Stimulated activated CD8-positive, alpha-beta memory T cell treated with anti-CD3 and anti-CD28 coated beads, Interleukin-12 subunit alpha, Interleukin-12 subunit beta, amount 100 ng/mL, for 1 hour (primary cell): ENCODE results near the gene DIP2A.
A peak's percentile ranks its signal among the peaks of the same experiment; 100 is the strongest.
"Not testable (repeated sequence)": the region's sequence is repeated elsewhere in the genome, so short reads cannot be mapped to it uniquely, and the experiment has no call there.

ENCODE experiments used
- DNase-seq: peaks from one replicate; pipeline ENCODE4 v3.0.0-alpha.2; 2020; ENCODE audit warnings: low read depth

DIP2A gene

DNA sequence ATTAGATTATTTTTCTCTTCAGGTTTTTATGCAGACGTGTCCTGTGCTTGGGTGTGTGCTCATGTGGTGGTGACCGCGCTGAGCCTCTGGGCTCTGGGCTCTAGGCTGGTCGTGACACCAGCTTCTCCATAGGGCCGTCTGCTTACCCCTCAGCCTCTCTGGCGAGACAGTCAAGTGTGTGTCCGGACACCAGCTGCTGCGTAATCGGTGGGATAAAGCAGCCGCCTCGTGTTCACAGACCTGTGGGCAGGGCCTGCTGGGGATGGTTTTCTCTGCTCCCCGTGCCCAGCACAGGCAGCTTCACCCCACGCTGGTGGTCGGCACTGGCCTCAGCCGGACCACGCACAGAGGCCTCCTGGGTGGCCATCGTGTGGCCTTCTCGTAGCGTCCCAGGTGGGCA is 33.6 kb upstream of the DIP2A start:
- DNase-seq = no peak

DNA sequence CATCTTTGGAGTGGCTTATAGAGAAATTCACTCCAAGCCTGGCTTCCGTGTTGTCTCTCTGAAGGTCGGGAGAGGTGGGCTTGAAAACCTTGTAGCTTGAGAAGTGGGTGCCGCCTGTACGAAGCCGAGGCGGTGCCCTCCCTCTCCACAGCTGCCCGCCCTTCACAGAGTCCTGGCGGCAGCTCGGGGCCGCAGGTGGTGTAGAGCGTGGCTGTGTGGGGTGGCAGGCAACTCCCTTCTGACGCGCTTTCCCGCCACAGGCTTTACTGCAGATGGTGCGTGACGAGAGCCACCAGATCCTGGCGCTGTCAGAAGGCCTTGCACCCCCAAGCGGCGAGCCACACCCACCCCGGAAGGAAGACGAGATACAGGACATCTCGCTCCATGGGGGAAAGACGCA is 33.1 kb upstream of the DIP2A start:
- peak; percentile 50 for DNase-seq

DNA sequence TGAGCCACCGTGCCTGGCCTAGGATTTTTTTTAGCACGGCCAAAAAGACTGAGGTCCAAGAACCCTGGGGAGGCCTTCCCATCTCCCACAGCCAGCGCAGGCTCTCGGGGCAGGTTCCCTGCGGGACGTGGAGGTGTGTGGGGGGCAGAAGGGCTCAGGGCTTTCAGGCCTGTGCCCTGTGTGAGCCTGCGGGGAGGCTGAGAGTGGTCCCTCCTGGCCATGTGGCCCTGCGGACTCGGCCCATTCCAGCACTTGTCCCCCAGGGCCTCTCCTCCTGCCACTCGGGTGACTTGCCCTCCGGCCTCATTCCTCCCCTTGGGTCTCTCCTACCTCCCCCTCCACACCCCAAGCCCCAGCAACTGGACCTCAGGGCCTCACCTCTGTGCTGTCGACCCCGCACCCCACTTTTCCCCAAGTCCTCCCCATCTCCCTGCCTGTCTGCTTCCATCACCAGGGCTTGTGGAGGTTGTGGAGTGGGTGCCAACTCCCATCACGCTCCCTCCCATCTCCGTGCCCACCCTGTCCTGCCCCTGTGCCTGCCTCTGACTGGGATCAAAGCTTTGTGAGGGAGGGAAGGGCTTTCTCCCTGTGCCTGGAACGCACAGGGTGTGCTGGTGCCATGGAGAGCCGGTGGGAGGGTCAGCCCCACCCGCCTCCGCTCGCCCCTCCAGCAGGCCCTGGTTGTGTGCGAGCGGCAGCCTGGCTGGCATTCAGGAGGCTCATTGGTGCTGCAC is 32.2 kb upstream of the DIP2A start:
- DNase-seq = no peak

DNA sequence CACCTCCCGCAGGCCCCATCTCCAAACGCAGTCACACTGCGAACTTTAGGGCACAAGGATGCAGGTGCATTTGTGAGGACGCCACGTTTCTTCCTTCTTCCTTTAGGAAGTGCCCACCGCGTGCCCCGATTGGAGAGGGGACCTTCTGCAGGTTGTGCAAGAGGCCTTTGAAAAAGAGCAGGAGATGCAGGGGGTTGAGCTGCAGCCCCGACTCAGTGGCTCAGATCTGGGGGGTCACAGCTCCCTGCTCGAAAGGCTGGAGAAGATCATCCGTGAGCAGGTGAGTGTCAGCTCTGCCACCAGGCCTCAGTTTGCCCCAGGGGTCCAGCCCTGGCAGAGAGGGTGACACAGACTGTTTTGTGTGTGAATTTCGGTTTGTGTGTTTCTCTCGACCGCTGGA is 31.2 kb upstream of the DIP2A start:
- no peak for DNase-seq

DNA sequence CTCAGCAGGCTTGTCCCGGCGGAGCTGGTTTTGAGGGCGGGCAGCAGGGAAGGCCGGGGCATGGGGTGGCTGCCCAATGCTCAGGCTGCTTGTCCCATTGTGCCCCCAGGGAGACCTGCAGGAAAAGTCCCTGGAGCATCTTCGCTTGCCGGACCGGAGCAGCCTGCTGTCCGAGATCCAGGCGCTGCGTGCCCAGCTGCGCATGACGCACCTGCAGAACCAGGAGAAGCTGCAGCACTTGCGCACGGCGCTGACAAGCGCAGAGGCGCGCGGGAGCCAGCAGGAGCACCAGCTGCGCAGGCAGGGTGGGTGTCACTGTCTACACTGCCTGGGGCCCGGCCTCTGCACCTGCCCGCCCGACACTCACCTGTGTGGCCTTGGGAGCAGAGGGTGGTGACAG is 30.4 kb upstream of the DIP2A start:
- no peak for DNase-seq

DNA sequence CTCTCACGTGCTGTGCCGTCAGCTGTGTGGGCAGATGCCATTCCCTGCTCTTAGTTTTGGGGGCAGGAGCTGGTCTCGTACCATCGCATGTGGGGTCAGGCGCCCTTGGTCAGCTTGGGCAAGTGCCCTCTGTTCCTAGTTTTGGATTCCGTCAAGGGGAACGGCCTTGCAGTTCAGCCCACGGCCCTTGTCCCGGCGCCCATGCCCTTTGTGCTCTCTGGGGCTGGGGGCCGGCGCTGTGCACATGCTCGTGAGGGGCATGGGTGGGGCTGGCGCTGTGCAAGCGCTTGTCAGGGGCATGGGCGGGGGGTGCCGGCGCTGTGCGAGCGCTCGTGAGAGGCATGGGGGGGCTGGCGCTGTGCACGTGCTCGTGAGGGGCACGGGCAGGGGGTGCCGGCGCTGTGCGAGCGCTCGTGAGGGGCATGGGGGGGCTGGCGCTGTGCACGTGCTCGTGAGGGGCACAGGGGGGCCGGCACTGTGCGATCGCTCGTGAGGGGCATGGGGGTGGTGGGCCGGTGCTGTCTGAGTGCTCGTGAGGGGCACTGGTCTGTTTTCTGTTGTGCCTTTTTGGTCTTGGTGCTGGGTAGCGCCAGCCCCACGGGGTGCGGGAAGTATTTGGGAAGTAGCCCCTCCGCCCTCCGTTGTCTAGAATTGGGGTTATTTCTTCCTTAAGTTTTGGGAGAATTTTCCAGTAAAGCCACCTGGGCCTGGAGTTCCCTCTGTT is 29.5 kb upstream of the DIP2A start:
- no peak for DNase-seq

DNA sequence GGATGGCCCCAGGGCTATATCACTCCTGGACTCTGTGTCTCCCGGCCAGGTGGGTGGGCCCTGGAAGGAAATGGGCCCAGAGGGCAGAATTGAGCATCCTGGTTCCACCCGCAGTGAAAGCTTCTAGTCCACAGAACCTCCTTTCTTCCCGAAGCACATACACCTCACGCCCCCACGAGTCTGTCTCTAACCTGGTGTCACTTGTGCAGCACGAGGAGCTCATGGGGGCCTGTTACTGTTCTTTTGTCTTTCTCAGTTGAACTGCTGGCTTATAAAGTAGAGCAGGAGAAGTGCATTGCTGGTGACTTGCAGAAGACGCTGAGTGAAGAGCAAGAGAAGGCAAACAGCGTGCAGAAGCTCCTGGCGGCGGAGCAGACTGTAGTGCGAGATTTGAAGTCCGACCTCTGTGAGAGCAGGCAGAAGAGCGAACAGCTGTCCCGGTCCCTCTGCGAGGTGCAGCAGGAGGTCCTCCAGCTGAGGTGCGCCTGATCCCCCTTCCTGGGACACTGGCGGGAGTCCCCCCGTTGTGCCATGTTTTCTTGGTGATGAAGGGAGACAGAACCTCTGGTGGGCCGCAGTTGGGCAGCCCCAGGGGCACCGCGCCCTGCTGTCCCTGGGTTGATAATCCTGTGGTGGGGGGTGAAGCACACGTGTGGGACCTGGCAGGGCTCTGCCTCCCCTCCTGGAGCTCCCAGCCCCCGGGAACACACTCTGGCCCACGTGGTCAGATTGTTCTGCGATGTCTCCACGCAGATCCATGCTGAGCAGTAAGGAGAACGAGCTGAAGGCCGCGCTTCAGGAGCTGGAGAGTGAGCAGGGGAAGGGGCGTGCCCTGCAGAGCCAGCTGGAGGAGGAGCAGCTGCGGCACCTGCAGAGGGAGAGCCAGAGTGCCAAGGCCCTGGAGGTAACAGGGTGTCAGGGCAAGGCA is 28.7 kb upstream of the DIP2A start:
- DNase-seq = no peak

DNA sequence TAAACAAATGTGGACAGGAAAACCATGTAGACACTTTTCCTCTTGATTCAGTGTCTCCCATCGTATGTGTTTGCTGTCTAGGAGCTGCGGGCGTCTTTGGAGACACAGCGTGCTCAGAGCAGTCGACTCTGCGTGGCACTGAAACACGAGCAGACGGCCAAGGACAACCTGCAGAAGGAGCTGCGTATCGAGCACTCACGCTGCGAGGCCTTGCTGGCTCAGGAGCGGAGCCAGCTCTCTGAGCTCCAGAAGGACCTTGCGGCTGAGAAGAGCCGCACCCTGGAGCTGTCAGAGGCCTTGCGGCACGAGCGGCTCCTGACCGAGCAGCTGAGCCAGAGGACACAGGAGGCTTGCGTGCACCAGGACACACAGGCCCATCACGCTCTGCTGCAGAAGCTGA is 27.2 kb upstream of the DIP2A start:
- DNase-seq = no peak

DNA sequence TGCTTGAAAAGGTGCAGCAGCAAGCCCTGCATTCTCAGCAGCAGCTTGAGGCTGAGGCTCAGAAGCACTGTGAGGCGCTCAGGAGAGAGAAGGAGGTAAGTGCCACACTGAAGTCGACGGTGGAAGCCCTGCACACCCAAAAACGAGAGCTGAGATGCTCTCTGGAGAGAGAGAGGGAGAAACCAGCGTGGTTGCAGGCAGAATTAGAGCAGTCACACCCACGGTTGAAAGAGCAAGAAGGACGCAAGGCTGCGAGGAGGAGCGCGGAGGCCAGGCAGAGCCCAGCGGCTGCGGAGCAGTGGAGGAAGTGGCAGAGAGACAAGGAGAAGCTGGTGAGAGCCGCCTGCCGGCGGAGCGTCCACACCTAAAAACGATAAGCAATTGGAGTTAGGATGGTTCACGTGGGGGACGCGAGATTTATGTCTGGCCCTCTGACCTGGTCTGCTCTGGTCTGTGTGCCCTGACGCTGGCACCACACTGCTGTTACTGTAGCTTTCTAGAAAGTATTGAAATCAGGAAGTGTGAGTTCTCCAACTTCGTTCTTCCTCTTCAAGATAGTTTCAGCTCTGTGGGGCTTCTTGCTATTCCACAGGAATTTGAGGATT is 26.7 kb upstream of the DIP2A start:
- DNase-seq = no peak

DNA sequence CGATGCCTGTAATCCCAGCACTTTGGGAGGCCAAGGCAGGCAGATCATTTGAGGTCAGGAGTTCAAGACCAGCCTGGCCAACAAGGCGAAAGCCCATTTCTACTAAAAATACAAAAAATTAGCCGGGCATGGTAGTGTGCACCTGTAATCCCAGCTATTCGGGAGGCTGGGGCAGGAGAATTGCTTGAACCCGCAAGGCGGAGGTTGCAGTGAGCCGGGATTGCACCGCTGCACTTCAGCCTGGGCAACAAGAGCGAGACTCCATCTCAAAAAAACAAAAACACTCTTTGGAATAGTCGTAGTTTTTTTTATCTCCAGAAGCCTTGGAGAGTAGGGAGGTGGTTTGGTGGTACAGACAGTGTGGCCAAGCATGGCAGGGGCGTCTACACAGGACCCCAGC is 25.6 kb upstream of the DIP2A start:
- not testable (repeated sequence) for DNase-seq

DNA sequence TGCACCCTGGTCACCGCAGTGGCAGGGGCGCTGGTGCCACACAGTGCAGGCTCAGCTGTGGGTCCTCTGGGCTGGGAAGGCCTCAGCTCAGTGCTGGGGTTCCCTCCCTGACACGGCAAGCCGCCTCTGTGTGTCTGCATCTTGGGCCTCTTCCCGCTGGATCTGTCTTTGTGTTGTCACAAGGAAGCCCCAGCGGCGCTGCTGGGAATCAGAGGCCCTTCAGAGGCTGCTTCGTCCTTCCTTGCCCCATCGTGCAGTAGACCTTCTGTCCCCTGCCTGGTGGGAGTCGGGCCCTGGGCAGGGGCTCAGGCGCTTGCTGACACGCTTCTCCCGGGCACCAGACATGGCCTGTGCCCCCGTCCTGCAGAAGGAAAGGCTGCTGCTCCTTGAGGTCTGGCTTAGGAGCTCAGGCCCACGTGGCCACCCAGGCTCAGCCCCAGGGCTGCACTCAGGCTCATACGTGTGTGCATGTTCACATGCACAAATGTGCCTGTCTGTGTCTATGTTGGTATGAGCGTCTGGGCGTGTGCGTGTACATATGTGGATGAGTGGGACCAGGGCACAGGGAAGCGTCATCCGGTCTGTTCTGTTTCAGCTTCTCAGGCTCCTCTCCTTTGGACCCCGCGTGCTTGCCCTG is 24.3 kb upstream of the DIP2A start:
- no peak for DNase-seq

DNA sequence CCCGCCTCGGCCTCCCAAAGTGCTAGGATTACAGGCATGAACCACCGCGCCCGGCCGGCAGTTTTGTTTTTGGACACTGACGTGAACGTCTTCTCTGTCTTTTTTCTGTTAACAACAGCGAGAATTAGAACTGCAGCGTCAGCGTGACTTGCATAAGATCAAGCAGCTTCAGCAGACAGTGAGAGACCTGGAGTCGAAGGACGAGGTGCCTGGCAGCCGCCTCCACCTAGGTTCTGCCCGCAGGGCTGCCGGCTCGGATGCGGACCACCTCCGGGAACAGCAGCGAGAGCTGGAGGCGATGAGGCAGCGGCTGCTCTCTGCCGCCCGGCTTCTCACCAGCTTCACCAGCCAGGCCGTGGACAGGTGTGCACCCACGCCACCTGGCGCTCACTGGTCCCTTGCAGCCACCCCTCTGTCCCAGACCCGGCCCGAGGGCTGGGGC is 22.9 kb upstream of the DIP2A start:
- no peak for DNase-seq

DNA sequence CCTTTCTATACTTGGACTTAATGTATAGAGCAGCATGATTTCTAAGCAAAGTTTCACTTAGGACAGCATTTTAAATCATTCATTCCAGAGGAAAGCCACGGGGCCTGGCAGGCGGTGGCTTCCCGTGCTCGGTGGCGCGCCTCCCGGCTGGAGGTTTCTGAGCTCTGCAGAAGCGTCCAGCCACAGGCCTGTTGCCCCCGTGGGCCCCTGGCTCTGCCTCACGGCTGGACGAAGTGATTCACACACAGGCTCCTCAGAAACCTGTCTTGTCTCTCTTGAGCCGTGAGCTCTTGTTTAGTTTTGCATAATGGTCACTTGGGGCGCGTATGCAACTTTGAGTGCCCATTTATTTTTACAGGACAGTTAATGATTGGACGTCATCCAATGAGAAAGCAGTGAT is 22.1 kb upstream of the DIP2A start:
- DNase-seq = no peak

DNA sequence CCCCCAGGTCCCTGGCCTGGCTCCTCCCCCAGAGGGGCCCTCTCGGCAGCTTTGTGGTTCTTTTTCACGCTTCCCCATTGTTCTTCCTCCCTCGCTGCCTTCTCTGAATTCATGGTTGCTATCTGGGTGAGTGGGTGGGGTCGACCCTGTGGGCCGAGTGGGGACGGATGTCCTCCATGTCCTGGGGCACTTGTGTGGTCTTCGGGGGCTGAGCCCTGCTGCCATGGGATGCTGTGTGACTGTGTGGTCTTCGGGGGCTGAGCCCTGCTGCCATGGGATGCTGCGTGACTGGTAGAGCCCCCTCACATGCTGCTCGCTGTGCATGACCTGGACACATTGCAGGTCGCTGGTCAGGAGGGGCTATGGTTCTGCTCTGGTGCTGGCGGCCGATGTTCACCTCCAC is 21.6 kb upstream of the DIP2A start:
- DNase-seq = no peak

DNA sequence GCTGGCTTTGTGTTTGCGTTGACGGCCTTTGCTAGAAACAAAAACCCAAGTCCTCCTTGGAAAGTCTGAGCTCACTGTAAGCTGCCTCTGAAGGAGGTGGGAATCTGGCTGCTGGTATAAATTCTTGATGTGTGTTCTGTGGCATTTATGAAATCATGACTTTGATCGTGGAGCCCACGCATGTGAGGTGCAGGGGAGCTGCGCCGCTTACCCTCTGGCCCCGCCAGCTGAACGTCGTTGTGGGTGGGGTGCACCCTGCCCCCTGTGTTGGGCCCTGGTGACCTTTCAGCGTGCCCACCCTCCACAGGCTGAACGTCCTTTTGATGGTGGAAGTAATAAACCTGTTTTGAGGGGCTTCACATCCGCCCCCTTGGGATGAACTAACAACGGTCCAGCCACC is 21.2 kb upstream of the DIP2A start:
- no peak for DNase-seq

DNA sequence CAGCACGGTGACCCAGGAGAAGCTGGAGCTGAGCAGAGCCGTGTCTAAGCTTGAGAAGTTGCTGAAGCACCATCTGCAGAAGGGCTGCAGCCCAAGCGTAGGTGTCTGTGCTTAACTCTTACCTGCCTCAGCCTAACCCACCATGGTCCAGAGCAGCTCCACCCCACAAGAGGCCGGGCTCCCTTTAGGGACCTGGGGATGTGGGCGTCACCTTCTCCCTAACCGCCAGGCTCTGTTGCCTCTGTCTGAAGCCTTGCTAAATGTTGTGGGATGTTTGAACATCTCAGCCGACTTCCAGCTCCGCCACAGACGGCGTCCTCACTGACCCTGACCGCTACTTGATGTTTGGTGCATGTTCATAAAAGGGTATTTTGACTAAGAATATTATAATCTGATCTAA is 20.4 kb upstream of the DIP2A start:
- DNase-seq = no peak

DNA sequence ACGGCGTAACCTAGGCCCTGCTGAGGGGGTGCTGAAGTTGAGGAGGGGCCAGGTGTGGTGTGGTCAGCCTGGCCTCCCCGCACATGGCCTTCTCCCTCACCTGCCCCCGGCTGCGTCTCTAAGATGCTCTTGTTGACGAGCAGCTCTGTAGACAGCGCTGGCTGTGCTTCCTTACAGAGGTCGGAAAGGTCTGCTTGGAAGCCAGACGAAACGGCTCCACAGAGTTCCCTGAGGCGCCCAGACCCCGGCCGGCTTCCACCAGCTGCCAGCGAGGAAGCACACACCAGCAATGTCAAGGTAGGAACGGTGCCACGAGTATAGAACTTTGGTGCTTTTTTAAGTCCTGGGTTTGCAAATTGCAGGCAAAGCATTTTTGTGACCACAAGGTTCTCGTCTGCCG is 18.8 kb upstream of the DIP2A start:
- DNase-seq = no peak

DNA sequence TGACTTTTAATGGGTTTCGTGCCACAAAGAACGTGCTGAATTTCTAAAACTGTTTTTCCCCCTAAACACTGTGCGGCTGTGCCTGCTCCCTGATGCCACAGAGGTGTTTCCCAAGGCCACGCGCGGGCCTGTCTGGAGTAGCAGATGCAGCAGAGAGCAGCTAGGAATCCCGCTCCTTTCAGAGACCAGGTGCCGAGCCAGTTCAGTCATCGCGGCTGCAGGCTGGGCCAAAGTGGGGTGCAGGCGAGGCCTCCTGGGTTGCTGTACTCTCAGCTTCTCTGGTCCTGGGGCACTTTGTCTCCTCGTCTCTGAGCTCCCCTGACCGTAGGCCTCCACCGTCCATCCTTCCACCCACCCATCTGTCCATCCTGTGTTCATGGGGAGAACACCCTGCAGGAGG is 17.4 kb upstream of the DIP2A start:
- DNase-seq = no peak

DNA sequence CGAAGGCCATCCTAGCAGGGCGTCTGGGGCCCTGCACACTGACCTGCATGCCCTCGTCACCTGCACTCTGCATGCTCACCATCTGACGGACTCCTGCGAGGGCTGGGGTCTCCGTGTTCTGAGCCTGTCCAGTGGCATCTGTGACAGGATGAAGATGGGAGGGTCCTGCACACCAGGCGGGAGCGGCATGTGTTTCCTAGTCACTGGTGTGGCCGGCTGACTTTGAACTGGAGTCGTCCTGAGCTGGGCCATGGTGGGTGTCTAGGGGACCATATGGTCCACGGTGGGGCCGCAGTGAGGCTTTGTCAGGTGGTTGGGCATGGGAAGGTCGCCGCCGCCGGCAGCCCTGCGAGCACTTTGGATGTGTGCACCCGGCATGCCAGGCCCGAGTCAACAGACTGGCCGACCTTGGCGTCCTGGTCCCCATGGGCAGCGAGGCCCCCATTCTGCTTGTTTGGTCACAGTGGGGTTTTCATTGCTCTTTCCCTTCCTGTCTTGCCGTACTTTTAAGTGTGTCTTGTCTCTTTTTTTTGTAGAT is 16.7 kb upstream of the DIP2A start:
- DNase-seq = no peak

DNA sequence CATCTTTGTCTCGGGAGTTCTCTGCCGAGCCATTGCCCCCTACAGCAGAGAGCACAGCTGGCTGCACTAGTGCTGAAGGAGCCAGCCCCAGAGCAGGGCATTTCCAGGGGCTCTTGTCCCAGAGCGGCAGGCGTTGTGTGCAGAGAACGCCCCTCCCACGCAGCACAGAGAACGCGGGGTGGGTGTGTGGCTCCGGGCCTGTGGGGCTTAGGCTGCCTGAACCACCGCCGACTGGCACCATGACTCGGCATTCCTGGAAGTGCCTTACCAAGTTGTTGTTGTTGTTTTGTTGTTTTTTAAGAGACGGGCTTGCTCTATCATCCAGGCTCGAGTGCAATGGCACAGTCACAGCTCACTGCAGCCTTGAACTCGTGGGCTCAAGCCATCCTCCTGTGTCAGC is 15.8 kb upstream of the DIP2A start:
- DNase-seq = no peak

DNA sequence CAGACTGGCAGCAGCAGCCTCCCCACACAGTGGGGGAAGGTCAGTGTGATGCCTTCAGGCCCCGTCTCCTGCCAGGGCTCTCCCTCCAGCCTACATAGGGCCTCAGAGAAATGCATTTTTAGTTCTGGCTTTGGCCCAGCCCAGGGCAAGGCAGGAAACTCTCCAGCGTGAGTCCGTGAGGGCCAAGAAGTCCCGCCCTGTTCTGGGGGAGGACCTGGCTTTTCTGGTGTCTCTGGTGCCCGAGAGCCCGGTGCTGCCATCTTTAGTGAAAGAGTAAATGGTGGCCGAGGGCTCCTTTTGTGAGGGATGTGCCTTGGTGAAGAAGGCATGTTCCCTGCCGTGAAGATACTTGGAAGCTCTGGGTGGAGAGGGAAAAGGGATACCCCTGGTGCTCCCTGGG is 14.8 kb upstream of the DIP2A start:
- DNase-seq = no peak

DNA sequence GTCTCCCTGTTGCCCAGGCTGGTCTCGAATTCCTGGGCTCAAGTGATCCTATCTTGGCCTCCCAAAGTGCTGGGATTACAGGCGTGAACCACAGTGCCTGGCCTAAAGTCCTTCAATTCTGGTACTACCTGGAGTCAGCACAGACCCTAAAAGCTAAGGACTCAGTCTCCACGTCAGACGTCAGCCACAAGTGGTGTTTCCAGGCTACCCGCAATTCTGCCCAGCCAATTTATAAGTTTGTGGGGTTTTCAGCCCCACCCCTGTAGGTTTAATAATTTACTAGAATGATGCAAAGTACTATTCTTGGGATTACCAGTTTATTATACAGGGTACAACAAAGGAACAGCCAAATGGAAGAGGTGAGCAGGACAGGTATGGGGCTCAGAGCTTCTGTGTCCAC is 10.6 kb upstream of the DIP2A start:
- DNase-seq = no peak
